ENCODE data around the gene RAP1GAP2. TPM values are rescaled to one million over a fixed set of nuclear protein-coding genes. Genes with fewer than 3 reads are reported as not detected.

RAP1GAP2 gene
- total RNA-seq, 1 donor from 2014 or later = 22.6 TPM

GRCh38 chr17:2957631-2958286 is 161.5 kb downstream of the RAP1GAP2 start:
- Histone ChIP-seq H3K9me3 (no peaks in the 10 kb centered on the region), H3K27me3 (no peaks in the 10 kb centered on the region), H3K4me3 (no peak overlapping the region), H3K27ac (no peak overlapping the region), H3K36me3 (no peaks in the 10 kb centered on the region), H3K4me1 (peaks cover 23% of the 10 kb centered on the region)
- no peak for DNase-seq (ENCODE audit: extremely low spot score in 2 of 2)
- intact Hi-C loops (cut with DNase I) = no loop called here
- TF ChIP-seq POLR2AphosphoS5 (IDR thresholded peaks at IDR 0.05; ENCODE audit: insufficient read depth in 1 of 2, low read depth in 1 of 2) (no peak), POLR2A (IDR thresholded peaks at IDR 0.05) (no peak), CTCF (IDR thresholded peaks at IDR 0.05) (no peak)

- TF ChIP-seq POLR2A (IDR thresholded peaks at IDR 0.05) (no peak), CTCF (IDR thresholded peaks at IDR 0.05) (no peak), POLR2AphosphoS5 (IDR thresholded peaks at IDR 0.05; ENCODE audit: insufficient read depth in 1 of 2, low read depth in 1 of 2) (no peak)
- no peak overlapping the region for H3K4me3 ChIP-seq
- H3K27me3 ChIP-seq = no peaks in the 10 kb centered on the region
- intact Hi-C loops (cut with DNase I) = no loop called here
- DNase-seq (ENCODE audit: extremely low spot score in 2 of 2) = no peak
- H3K36me3 ChIP-seq = no peaks in the 10 kb centered on the region
- no peaks in the 10 kb centered on the region for H3K9me3 ChIP-seq
- H3K27ac ChIP-seq = no peak overlapping the region
- peaks cover 23% of the 10 kb centered on the region for H3K4me1 ChIP-seq
Measured at GRCh38 chr17:2958706-2959222, 162.5 kb downstream of the RAP1GAP2 start.

- Histone ChIP-seq H3K4me1 (peaks cover 23% of the 10 kb centered on the region), H3K36me3 (no peaks in the 10 kb centered on the region), H3K4me3 (no peak overlapping the region), H3K27me3 (no peaks in the 10 kb centered on the region), H3K27ac (no peak overlapping the region), H3K9me3 (no peaks in the 10 kb centered on the region)
- TF ChIP-seq POLR2AphosphoS5 (IDR thresholded peaks at IDR 0.05; ENCODE audit: insufficient read depth in 1 of 2, low read depth in 1 of 2) = no peak
- TF ChIP-seq POLR2A (IDR thresholded peaks at IDR 0.05) = no peak
- TF ChIP-seq CTCF (IDR thresholded peaks at IDR 0.05) = no peak
- intact Hi-C loops (cut with DNase I) = no loop called here
- DNase-seq (ENCODE audit: extremely low spot score in 2 of 2) = no peak
Measured at GRCh38 chr17:2959371-2960130, 163.3 kb downstream of the RAP1GAP2 start.

- TF ChIP-seq CTCF (IDR thresholded peaks at IDR 0.05) = no peak
- TF ChIP-seq POLR2AphosphoS5 (IDR thresholded peaks at IDR 0.05; ENCODE audit: insufficient read depth in 1 of 2, low read depth in 1 of 2) = no peak
- Histone ChIP-seq H3K36me3 (no peaks in the 10 kb centered on the region), H3K27me3 (no peaks in the 10 kb centered on the region), H3K27ac (no peak overlapping the region), H3K4me3 (no peak overlapping the region), H3K4me1 (peaks cover 13% of the 10 kb centered on the region), H3K9me3 (no peaks in the 10 kb centered on the region)
- DNase-seq (ENCODE audit: extremely low spot score in 2 of 2) = no peak
- intact Hi-C loops (cut with DNase I) = no loop called here
Measured at GRCh38 chr17:2961446-2961845, 165.2 kb downstream of the RAP1GAP2 start.

GRCh38 chr17:2962236-2962635 is 166.0 kb downstream of the RAP1GAP2 start:
- peaks cover 13% of the 10 kb centered on the region for H3K4me1 ChIP-seq
- no peak overlapping the region for H3K4me3 ChIP-seq
- DNase-seq (ENCODE audit: extremely low spot score in 2 of 2) = no peak
- no peak overlapping the region for H3K27ac ChIP-seq
- intact Hi-C loops (cut with DNase I) = no loop called here
- TF ChIP-seq POLR2AphosphoS5 (IDR thresholded peaks at IDR 0.05; ENCODE audit: insufficient read depth in 1 of 2, low read depth in 1 of 2) = no peak
- TF ChIP-seq POLR2A (IDR thresholded peaks at IDR 0.05) = no peak
- no peak for TF ChIP-seq CTCF (IDR thresholded peaks at IDR 0.05)
- H3K36me3 ChIP-seq = no peaks in the 10 kb centered on the region
- no peaks in the 10 kb centered on the region for H3K27me3 ChIP-seq
- H3K9me3 ChIP-seq = no peaks in the 10 kb centered on the region
